GM12878 (cell line): ENCODE data around the gene GRHL1. TPM values are rescaled to one million over a fixed set of nuclear protein-coding genes. Genes with fewer than 3 reads are reported as not detected.

Source experiments
- ATAC-seq: fragments of 200-7000 bp; cut with Tn5 transposase; 3 replicates; pipeline ENCODE4 v1.9.1; 2020; ENCODE audit warnings: mild to moderate bottlenecking, moderate library complexity
- BruUV-seq: library from RNA; stranded (reverse); fragments of 400-500 nt; replicated peaks from 2 replicates; lab custom pipeline; 2021; lab: Mats Ljungman, UMichigan
- CTCF ChIA-PET: fragments of 300-600 bp; sonication (Branson Sonifier 250); formaldehyde crosslinking; extraction: SDS; loops from one replicate; lab custom pipeline; 2021; ENCODE audit warnings: inconsistent platforms; lab: Yijun Ruan, JAX
- POLR2A ChIA-PET: fragments of 350-600 bp; formaldehyde crosslinking; extraction: SDS; loops from one replicate; lab custom pipeline; 2021; ENCODE audit warnings: inconsistent platforms; lab: Charles Lee
- RAD21 ChIA-PET: fragments of 300-600 bp; sonication (Branson Sonifier 250); formaldehyde crosslinking; loops from one replicate; lab custom pipeline; 2023; ENCODE audit warnings: antibody characterized with exemption; ENCODE audit not compliant: unreplicated experiment; lab: Charles Lee
- SMC1A ChIA-PET: fragments of 300-600 bp; sonication (Branson Sonifier 250); formaldehyde crosslinking; loops from one replicate; lab custom pipeline; 2023; ENCODE audit not compliant: unreplicated experiment, uncharacterized antibody; lab: Charles Lee
- DNase-seq: peaks from one replicate; pipeline ENCODE4 v3.0.0-alpha.2; 2011; ENCODE audit warnings: low read depth, low spot score
- FAIRE-seq: peaks from 3 replicates; lab custom pipeline; 2011; peaks lifted over from hg19 to GRCh38; lab: Jason Lieb, UNC
- H2AFZ ChIP-seq: 2 replicates; pipeline ENCODE4 v1.6.0; 2011; ENCODE audit warnings: low read depth, low read length, control low read depth; ENCODE audit not compliant: control insufficient read depth
- H3K27ac ChIP-seq: 2 replicates; pipeline ENCODE4 v1.5.1; 2011; ENCODE audit warnings: control low read depth; ENCODE audit not compliant: control insufficient read depth, insufficient read depth
- H3K27me3 ChIP-seq, 2 experiments: replicated peaks in 1 of 2; 2 replicates each; pipeline versions ENCODE4 v1.6.0 to v1.6.1; 2011; ENCODE audit warnings: low read length in 1 of 2; ENCODE audit not compliant: control insufficient read depth in 2 of 2, insufficient read depth in 2 of 2
- H3K36me3 ChIP-seq, 2 experiments: 2 replicates each; pipeline ENCODE4 v1.5.1; 2011; ENCODE audit warnings: low read length in 1 of 2; ENCODE audit not compliant: control insufficient read depth in 2 of 2, insufficient read depth in 2 of 2
- H3K4me1 ChIP-seq: 2 replicates; pipeline ENCODE4 v1.6.1; 2011; ENCODE audit warnings: mild to moderate bottlenecking, low read length, moderate library complexity, mixed read lengths; ENCODE audit not compliant: control insufficient read depth, insufficient read depth
- H3K4me2 ChIP-seq: 2 replicates; pipeline ENCODE4 v1.6.0; 2011; ENCODE audit warnings: control low read depth; ENCODE audit not compliant: control insufficient read depth, insufficient read depth
- H3K4me3 ChIP-seq: fragments of 200-600 bp; sonication (generic); 2 replicates; pipeline ENCODE4 v1.5.1; 2016
- H3K79me2 ChIP-seq: 2 replicates; pipeline ENCODE4 v1.6.0; 2011; ENCODE audit warnings: low read length; ENCODE audit not compliant: control insufficient read depth, insufficient read depth
- H3K9ac ChIP-seq: 2 replicates; pipeline ENCODE4 v1.8.0; 2011; ENCODE audit warnings: low read length, control low read depth, mixed read lengths; ENCODE audit not compliant: control insufficient read depth, insufficient read depth
- H3K9me3 ChIP-seq: replicated peaks from 3 replicates; pipeline ENCODE4 v1.5.1; 2011; ENCODE audit warnings: mild to moderate bottlenecking, low read length; ENCODE audit not compliant: control insufficient read depth, insufficient read depth
- H4K20me1 ChIP-seq: 2 replicates; pipeline ENCODE4 v1.6.0; 2011; ENCODE audit not compliant: control insufficient read depth, insufficient read depth
- ETV6 ChIP-seq, 2 experiments: fragments of 450-650 bp in 1 of 2; IDR thresholded peaks in 1 of 2; conservative IDR thresholded peaks in 1 of 2; 2 replicates each; pipeline ENCODE4 v1.6.1; 2014; ENCODE audit warnings: antibody characterized with exemption in 1 of 2, borderline replicate concordance in 1 of 2, low read depth in 1 of 2, mild to moderate bottlenecking in 1 of 2, moderate library complexity in 1 of 2
- LARP7 ChIP-seq: fragments of 450-650 bp; IDR thresholded peaks from 2 replicates; pipeline ENCODE4 v1.6.1; 2017; ENCODE audit warnings: mild to moderate bottlenecking
- STAT1 ChIP-seq: fragments of 450-650 bp; conservative IDR thresholded peaks from 2 replicates; pipeline ENCODE4 v1.6.1; 2014; ENCODE audit warnings: antibody characterized with exemption, mild to moderate bottlenecking
- TAF1 ChIP-seq: IDR thresholded peaks from 2 replicates; pipeline ENCODE4 v1.6.1; 2011; ENCODE audit warnings: mild to moderate bottlenecking, low read depth, low read length, borderline replicate concordance
- ZBTB40 ChIP-seq: fragments of 450-650 bp; IDR thresholded peaks from 2 replicates; pipeline ENCODE4 v1.6.1; 2016; ENCODE audit warnings: mild to moderate bottlenecking, moderate library complexity, borderline replicate concordance
- WGBS: methylation state at CpG from one replicate; pipeline ENCODE4 v1.1.6; 2016; ENCODE audit warnings: low lambda C conversion rate; ENCODE audit not compliant: insufficient replicate concordance, insufficient coverage; ENCODE audit errors: missing lambda C conversion rate; 5-methylcytosine and 5-hydroxymethylcytosine counted together
- in situ Hi-C: fragments of 300-500 bp; cut with MboI; formaldehyde crosslinking; loops from 9 replicates; pipeline ENCODE4 v1.14.3; 2018; ENCODE audit warnings: mixed read lengths
- intact Hi-C: fragments of 100-400 bp; cut with micrococcal nuclease; formaldehyde crosslinking; loops from one replicate; pipeline ENCODE4 v1.14.2; 2022; ENCODE audit not compliant: unreplicated experiment
- polyA plus RNA-seq, 11 experiments: library from polyadenylated mRNA; depleted of rRNA in 4 of 11; unstranded in 6 of 11; stranded (reverse) in 5 of 11; fragments of >200 nt; fragmentation: Nextera tagmentation in 4 of 11; fragmentation: Illumina TruSeq in 1 of 11; extraction: Ambion mirVana in 4 of 11; extraction: Trizol in 1 of 11; gene quantifications; 1 replicate in 1 of 11; 2 replicates in 10 of 11; pipeline versions ENCODE4 v1.2.1 to v1.2.3, GENCODE V29; 2011 to 2016; ENCODE audit warnings: inconsistent platforms in 2 of 11, missing spikeins in 2 of 11, low read depth in 1 of 11
- total RNA-seq, 4 experiments: library from RNA; depleted of rRNA in 3 of 4; stranded (reverse); fragments of >200 nt in 3 of 4; fragmentation: Illumina TruSeq in 1 of 4; extraction: Trizol in 1 of 4; gene quantifications; 2 replicates each; pipeline versions ENCODE4 v1.2.1 to v1.2.3, GENCODE V29; 2013 to 2021

GRHL1 gene
- total and polyA plus RNA-seq, 10 of the 15 experiments (the other 5 are each of a cell fraction or from before 2014, with no cell fraction given), result 0.09 to 0.81 (median 0.28) TPM; not detected in 1

GRCh38 chr2:10035053-10035422 is 83.5 kb downstream of the GRHL1 start:
- WGBS, result 18% methylated on average over 3 of the region's 3 CpGs
- Histone ChIP-seq H3K9ac (no peak overlapping the region), H3K27ac (no peak overlapping the region), H2AFZ (no peak overlapping the region), H3K27me3 (peaks cover 0 to 3% of the 10 kb centered on the region in 2 experiments; a peak in 1 of 4 replicates), H3K9me3 (no peaks in the 10 kb centered on the region), H3K4me1 (no peaks in the 10 kb centered on the region), H3K79me2 (no peaks in the 10 kb centered on the region), H3K4me3 (no peak overlapping the region), H4K20me1 (no peaks in the 10 kb centered on the region)
- intact Hi-C loops, result no loop called here
- ChIA-PET RAD21 (interaction anchor here (1.0 to 1.7 kb wide), 3 partner anchors 12 to 51 kb away, joined by 3 to 6 read pairs (median 3); no protein-coding TSS in a partner anchor), POLR2A (no interaction called here)
- in situ Hi-C loops, result no loop called here
- DNase-seq (no peak), FAIRE-seq (no peak)
- no TSS peak for BruUV-seq
- TF ChIP-seq STAT1 (no peak), ZBTB40 (no peak), ETV6 (conservative IDR thresholded peaks at IDR 0.05 in 1 of 2, IDR thresholded peaks at IDR 0.05 in 1 of 2; ENCODE audit: borderline replicate concordance in 1 of 2, low read depth in 1 of 2) (no peak), TAF1 (no peak), LARP7 (no peak)
- TF ChIP-seq, all 136 proteins: peak for 0
- ChIA-PET SMC1A (interaction anchor here (1.5 to 3.0 kb wide), 2 partner anchors 11 to 14 kb away, joined by 3 to 11 read pairs; no protein-coding TSS in a partner anchor), CTCF (interaction anchor here (0.8 to 6.9 kb wide), 6 partner anchors 13 to 264 kb away, joined by 3 to 45 read pairs (median 4); no protein-coding TSS in a partner anchor)
- no peaks in the 10 kb centered on the region for H3K36me3 ChIP-seq
- no peak overlapping the region for H3K4me2 ChIP-seq
- ATAC-seq, result no peak
